Measurements from ENCODE around the gene ACTN4. TPM values are rescaled to one million over a fixed set of nuclear protein-coding genes. Genes with fewer than 3 reads are reported as not detected.

Gene ACTN4
- total and polyA plus RNA-seq, 2 of the 4 experiments (the other 2 are of a cell fraction) = 541 to 659 TPM

GRCh38 chr19:38673030-38673429, 25.6 kb downstream of the ACTN4 start:
- Histone ChIP-seq H3K18ac (ENCODE audit: low read depth, low read length) (no peak overlapping the region; the same call in 1 of the 2 replicates), H3K9ac (ENCODE audit: low read depth, low read length) (no peak overlapping the region), H3K14ac (replicated peaks; ENCODE audit: low read depth, low read length) (no peak overlapping the region), H2BK120ac (ENCODE audit: low read depth, low read length) (no peak overlapping the region), H3K9me1 (ENCODE audit: insufficient read depth, low read length) (peaks cover 57% of the 10 kb centered on the region), H3K9me3 (ENCODE audit: control insufficient read depth, insufficient read depth, low read length) (no peaks in the 10 kb centered on the region), H2AFZ (replicated peaks; ENCODE audit: low read length, poor library complexity) (no peak overlapping the region), H3K79me1 (ENCODE audit: low read depth in 1 of 2, low read length in 2 of 2) (peaks cover 6 to 76% of the 10 kb centered on the region in 2 experiments; a peak in 3 of 4 replicates), H3K4me2 (ENCODE audit: low read depth, low read length) (no peak overlapping the region), H3K4ac (ENCODE audit: low read depth, low read length) (no peak overlapping the region), H2AK5ac (ENCODE audit: low read depth, low read length) (no peak overlapping the region), H4K91ac (ENCODE audit: insufficient read depth, low read depth, low read length) (no peak overlapping the region), H3K4me3 (ENCODE audit: insufficient read depth, low read depth, low read length) (no peak overlapping the region), H3K27ac (ENCODE audit: insufficient read depth, low read length) (no peak overlapping the region), H4K5ac (ENCODE audit: low read depth, low read length) (no peak overlapping the region), H3K36me3 (ENCODE audit: control insufficient read depth, insufficient read depth, low read length) (peaks cover 10% of the 10 kb centered on the region), H3K27me3 (ENCODE audit: control insufficient read depth, insufficient read depth, low read length) (no peaks in the 10 kb centered on the region), H3K23ac (ENCODE audit: low read depth, low read length) (no peak overlapping the region), H2BK20ac (ENCODE audit: low read depth, low read length) (no peak overlapping the region), H3K56ac (ENCODE audit: extremely low read depth, insufficient read depth, low read length) (no peak overlapping the region), H2BK5ac (ENCODE audit: low read depth, low read length, poor library complexity, severe bottlenecking) (no peak overlapping the region), H2AK9ac (replicated peaks; ENCODE audit: low read depth, low read length, poor library complexity) (no peak overlapping the region), H2BK15ac (ENCODE audit: low read depth, low read length) (no peak overlapping the region), H4K20me1 (ENCODE audit: insufficient read depth, low read length) (peaks cover 86% of the 10 kb centered on the region), H4K8ac (ENCODE audit: low read depth in 2 of 2, low read length in 2 of 2) (no peak overlapping the region), H3K4me1 (ENCODE audit: control insufficient read depth, insufficient read depth, low read length) (peaks cover 61% of the 10 kb centered on the region)
- BruUV-seq (replicated peaks) = no TSS peak
- in situ Hi-C loops (cut with MboI; ENCODE audit: low sequenced_read_pairs) (no loop called here), dilution Hi-C loops (cut with HindIII; ENCODE audit: low sequenced_read_pairs, unreplicated experiment) (no loop called here), intact Hi-C loops (cut with micrococcal nuclease) (no loop called here)
- ChIA-PET POLR2A (ENCODE audit: unreplicated experiment) (no interaction called here), CTCF (no interaction called here)
- no peak for ATAC-seq (ENCODE audit: low read depth)
- WGBS, 2 experiments (ENCODE audit: extremely low coverage in 2 of 2, insufficient read length in 1 of 2) = no CpG with 5 or more reads among the region's 4 CpGs
- TF ChIP-seq CTCF (conservative IDR thresholded peaks at IDR 0.05; ENCODE audit: low read depth, low read length) (no peak), RFX5 (IDR thresholded peaks at IDR 0.05; ENCODE audit: low read depth, low read length) (no peak), MXI1 (IDR thresholded peaks at IDR 0.05; ENCODE audit: borderline replicate concordance, low read depth, low read length) (no peak), MAFK (IDR thresholded peaks at IDR 0.05; ENCODE audit: low read depth, low read length) (no peak), BHLHE40 (IDR thresholded peaks at IDR 0.05; ENCODE audit: low read depth, low read length) (no peak)
- no peak for DNase-seq

Data from IMR-90 (cell line).